Mucosa of rectum (tissue), 2 donors: ENCODE data around the gene LST1.
"Not testable (repeated sequence)": the region's sequence is repeated elsewhere in the genome, so short reads cannot be mapped to it uniquely, and the experiment has no call there.

ENCODE experiments used
- H3K27ac ChIP-seq, 2 donors: one replicate each; pipeline ENCODE4 v1.7.0; 2013; ENCODE audit warnings: inconsistent platforms in 2 of 2, low read depth in 2 of 2, low read length in 2 of 2
- H3K27me3 ChIP-seq, 2 donors: one replicate each; pipeline ENCODE4 v1.7.0; 2013; ENCODE audit warnings: low read length in 2 of 2; ENCODE audit not compliant: control insufficient read depth in 2 of 2, insufficient read depth in 2 of 2
- H3K36me3 ChIP-seq, 2 donors: one replicate each; pipeline ENCODE4 v1.7.0; 2013; ENCODE audit warnings: low read length in 2 of 2; ENCODE audit not compliant: control insufficient read depth in 2 of 2, insufficient read depth in 2 of 2
- H3K4me1 ChIP-seq, 2 donors: one replicate each; pipeline ENCODE4 v1.7.0; 2013; ENCODE audit warnings: low read length in 2 of 2, mild to moderate bottlenecking in 1 of 2; ENCODE audit not compliant: control insufficient read depth in 2 of 2, insufficient read depth in 2 of 2
- H3K4me3 ChIP-seq, 2 donors: one replicate each; pipeline ENCODE4 v1.7.0; 2013; ENCODE audit warnings: low read length in 2 of 2
- H3K9ac ChIP-seq, 2 donors: one replicate each; pipeline ENCODE4 v1.7.0; 2013; ENCODE audit warnings: low read length in 2 of 2, low read depth in 1 of 2, mild to moderate bottlenecking in 1 of 2
- H3K9me3 ChIP-seq, 2 donors: one replicate each; pipeline ENCODE4 v1.7.0; 2013; ENCODE audit warnings: low read length in 2 of 2; ENCODE audit not compliant: control insufficient read depth in 2 of 2
- donor health status: healthy.
- donor health status: Normal muscosa, but diverticular disease.

LST1 gene

DNA sequence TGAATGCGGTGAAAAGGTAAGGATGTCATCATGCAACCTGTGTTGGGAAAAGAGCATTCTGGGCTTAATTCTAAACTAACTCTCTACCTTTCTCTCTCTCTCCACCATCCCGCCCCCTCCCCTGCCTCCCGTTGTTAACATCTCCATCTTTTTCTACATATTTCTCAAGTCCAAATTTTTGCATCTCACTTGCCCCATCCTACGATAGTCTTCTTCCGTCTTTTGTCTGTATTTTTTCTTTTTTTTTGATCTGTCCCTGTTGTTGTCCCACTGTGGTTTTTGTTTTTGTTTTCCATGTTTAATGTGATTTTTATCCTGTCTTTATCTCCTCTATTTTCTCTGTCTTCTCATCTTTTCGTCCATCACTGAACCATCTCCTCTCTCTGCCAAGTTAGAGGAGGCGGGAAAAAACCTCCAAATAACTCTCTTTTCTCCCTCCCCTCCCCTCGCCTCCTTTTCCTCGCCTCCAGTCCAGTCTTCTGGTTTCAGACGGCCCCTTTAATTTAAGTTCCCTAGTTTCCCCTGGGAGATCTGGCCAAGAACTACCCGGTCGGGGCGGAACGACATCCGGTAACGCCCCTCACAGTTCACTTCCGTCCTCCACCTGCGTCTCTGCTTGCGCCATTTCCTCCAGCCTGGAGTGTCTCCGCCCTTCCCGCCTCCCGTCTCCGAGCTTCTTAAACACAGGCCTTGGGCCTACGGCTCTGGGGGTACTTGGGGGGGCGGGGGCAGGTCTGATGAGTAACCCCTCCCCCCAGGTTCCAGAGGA lies 38.9 kb upstream of the LST1 start, which contains the start of gene NFKBIL1:
NFKBIL1 (plus strand) TSS at position 651 of the 769 bp plus-strand sequence; CDS start at position 738, 87 bp downstream.
- H3K4me1 ChIP-seq: peaks cover 15 to 19% of the 10 kb centered on the region in 2 donors

GRCh38 chr6:31547727-31548543 lies 38.1 kb upstream of the LST1 start:
- Histone ChIP-seq H3K9ac (peak overlapping the region; percentile 78 to 81), H3K36me3 (peaks cover 3 to 14% of the 10 kb centered on the region in 2 donors), H3K4me3 (peak overlapping the region; percentile 72 to 79), H3K9me3 (no peaks in the 10 kb centered on the region), H3K4me1 (peaks cover 15 to 17% of the 10 kb centered on the region in 2 donors), H3K27me3 (no peaks in the 10 kb centered on the region), H3K27ac (peak overlapping the region; percentile 75 to 80)

More for the DNA sequence above, 38.9 kb upstream of the LST1 start, which contains the start of gene NFKBIL1:
- Histone ChIP-seq H3K27me3 (no peaks in the 10 kb centered on the region), H3K9me3 (no peaks in the 10 kb centered on the region), H3K9ac (peak within 1 kb of the TSS; percentile 78 to 81), H3K4me3 (peak within 1 kb of the TSS; percentile 72 to 79), H3K36me3 (peaks cover 3 to 14% of the 10 kb centered on the region in 2 donors), H3K27ac (peak within 1 kb of the TSS; percentile 75 to 80)

DNA sequence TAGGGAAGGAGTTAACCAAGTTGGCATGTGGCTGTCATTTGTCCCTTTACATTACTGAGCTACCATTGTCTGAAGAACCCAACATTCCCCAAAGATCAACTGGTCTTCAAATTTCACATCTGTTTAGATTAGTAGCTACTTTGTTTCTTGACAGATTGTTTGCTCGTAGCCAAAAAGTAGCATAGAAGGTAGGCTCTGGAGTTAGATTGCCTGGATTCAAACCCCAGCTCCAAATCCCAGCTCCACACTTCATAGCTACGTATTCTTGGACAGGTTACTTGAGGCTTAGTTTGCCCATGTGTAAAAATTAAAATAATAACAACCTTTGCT lies 37.6 kb upstream of the LST1 start:
- Histone ChIP-seq H3K9ac (peak overlapping the region in 1 of 2 donors; percentile 81), H3K27ac (no peak overlapping the region), H3K4me3 (peak overlapping the region; percentile 14 to 79), H3K36me3 (peaks cover 3 to 16% of the 10 kb centered on the region in 2 donors), H3K27me3 (no peaks in the 10 kb centered on the region), H3K4me1 (peaks cover 15% of the 10 kb centered on the region in 2 donors), H3K9me3 (no peaks in the 10 kb centered on the region)

DNA sequence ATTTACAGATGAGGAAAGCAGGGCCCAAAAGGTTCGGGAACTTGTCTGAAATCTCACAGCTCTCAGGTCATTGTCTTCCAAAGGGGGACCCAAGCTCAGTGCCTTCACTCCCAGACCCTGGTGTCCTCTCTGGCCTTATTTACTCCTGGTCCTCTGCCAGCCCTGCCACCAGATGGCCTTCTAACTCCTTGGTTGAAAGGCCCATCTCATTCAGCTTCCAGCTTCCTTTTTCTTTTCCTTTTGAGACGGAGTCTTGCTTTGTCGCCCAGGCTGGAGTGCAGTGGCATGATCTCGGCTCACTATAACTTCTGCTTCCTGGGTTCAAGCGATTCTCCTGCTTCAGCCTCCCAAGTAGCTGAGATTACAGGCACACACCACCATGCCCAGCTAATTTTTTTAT lies 34.7 kb upstream of the LST1 start:
- H3K4me1 ChIP-seq: peaks cover 12 to 15% of the 10 kb centered on the region in 2 donors
- not testable (repeated sequence) for H3K27ac ChIP-seq
- peaks cover 3 to 19% of the 10 kb centered on the region in 2 donors for H3K36me3 ChIP-seq

DNA sequence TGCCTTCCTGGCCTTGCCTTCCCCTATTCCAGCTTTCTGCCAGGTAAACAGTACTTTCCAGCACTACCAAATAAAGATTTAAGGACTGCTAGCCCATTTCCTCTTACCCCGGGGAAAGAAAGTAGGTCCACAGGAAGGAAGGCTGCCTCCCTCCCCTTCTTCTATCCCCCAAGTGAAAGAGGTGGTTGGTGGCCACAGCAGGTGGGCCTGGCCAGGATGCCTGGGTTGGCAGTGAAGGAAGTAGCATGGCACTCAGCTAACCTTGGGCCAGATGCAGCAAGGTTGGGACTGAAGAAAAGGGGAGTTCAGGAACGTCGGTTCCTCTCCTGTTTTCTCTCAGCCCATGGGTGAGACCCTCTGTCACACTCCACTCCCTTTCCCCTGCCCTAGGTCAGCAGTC lies 29.8 kb upstream of the LST1 start:
- Histone ChIP-seq H3K27me3 (no peaks in the 10 kb centered on the region), H3K9ac (no peak overlapping the region), H3K4me3 (no peak overlapping the region), H3K27ac (no peak overlapping the region), H3K4me1 (peaks cover 7 to 13% of the 10 kb centered on the region in 2 donors), H3K9me3 (no peaks in the 10 kb centered on the region), H3K36me3 (peaks cover 12 to 21% of the 10 kb centered on the region in 2 donors)

More for the DNA sequence above, 34.7 kb upstream of the LST1 start:
- H3K9me3 ChIP-seq, H3K9ac ChIP-seq, H3K4me3 ChIP-seq, H3K27me3 ChIP-seq: not testable (repeated sequence)

GRCh38 chr6:31557443-31558317 lies 28.4 kb upstream of the LST1 start:
- Histone ChIP-seq H3K27ac (peak overlapping the region; percentile 43 to 58), H3K27me3 (no peaks in the 10 kb centered on the region), H3K4me1 (peaks cover 7 to 13% of the 10 kb centered on the region in 2 donors), H3K9me3 (no peaks in the 10 kb centered on the region), H3K36me3 (peaks cover 12 to 20% of the 10 kb centered on the region in 2 donors), H3K9ac (no peak overlapping the region), H3K4me3 (no peak overlapping the region)

DNA sequence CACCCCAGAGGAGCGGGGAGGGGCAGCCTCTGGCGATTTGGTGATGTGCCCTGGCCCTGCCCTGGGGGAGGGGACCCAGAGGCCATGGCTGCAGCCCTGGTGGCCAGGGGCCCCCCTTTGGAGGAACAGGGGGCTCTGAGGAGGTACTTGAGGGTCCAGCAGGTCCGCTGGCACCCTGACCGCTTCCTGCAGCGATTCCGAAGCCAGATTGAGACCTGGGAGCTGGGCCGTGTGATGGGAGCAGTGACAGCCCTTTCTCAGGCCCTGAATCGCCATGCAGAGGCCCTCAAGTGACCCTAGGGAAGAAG lies 27.8 kb upstream of the LST1 start:
- Histone ChIP-seq H3K9ac (no peak overlapping the region), H3K36me3 (peaks cover 12 to 19% of the 10 kb centered on the region in 2 donors), H3K4me3 (no peak overlapping the region), H3K9me3 (no peaks in the 10 kb centered on the region), H3K27me3 (no peaks in the 10 kb centered on the region), H3K27ac (peak overlapping the region; percentile 43 to 58), H3K4me1 (peaks cover 7 to 13% of the 10 kb centered on the region in 2 donors)

GRCh38 chr6:31558631-31559500 lies 27.2 kb upstream of the LST1 start:
- H3K27ac ChIP-seq: peak overlapping the region; percentile 43 to 58
- no peak overlapping the region for H3K9ac ChIP-seq
- H3K4me3 ChIP-seq: peak overlapping the region in 1 of 2 donors; percentile 48
- H3K4me1 ChIP-seq: peaks cover 7 to 13% of the 10 kb centered on the region in 2 donors
- H3K27me3 ChIP-seq: no peaks in the 10 kb centered on the region
- H3K36me3 ChIP-seq: peaks cover 12 to 18% of the 10 kb centered on the region in 2 donors
- no peaks in the 10 kb centered on the region for H3K9me3 ChIP-seq

GRCh38 chr6:31559606-31559957 lies 26.5 kb upstream of the LST1 start:
- peak overlapping the region in 1 of 2 donors; percentile 33 for H3K4me3 ChIP-seq
- H3K27ac ChIP-seq: peak overlapping the region; percentile 7 to 52
- peaks cover 12 to 18% of the 10 kb centered on the region in 2 donors for H3K36me3 ChIP-seq
- H3K9ac ChIP-seq: no peak overlapping the region
- H3K9me3 ChIP-seq: no peaks in the 10 kb centered on the region
- H3K27me3 ChIP-seq: no peaks in the 10 kb centered on the region
- H3K4me1 ChIP-seq: peaks cover 7 to 13% of the 10 kb centered on the region in 2 donors
